ENCODE measurements around the gene MAPRE3.
"Not testable (repeated sequence)": the region's sequence is repeated elsewhere in the genome, so short reads cannot be mapped to it uniquely, and the experiment has no call there.

MAPRE3 gene

GRCh38 chr2:26970244-26970927, at the start of gene MAPRE3:
Gene MAPRE3 (plus strand): TSS chr2:26970637. CDS start chr2:27022219, 51,582 bp downstream.
- peak; percentile 84 for DNase-seq (ENCODE audit: low spot score)
- Histone ChIP-seq H3K27ac (peak within 1 kb of the TSS; percentile 71 to 86), H3K4me3 (peak within 1 kb of the TSS; percentile 91)
- no peak for TF ChIP-seq CTCF (IDR thresholded peaks at IDR 0.05)

- no peak for DNase-seq (ENCODE audit: low spot score)
- Histone ChIP-seq H3K27ac (no peak overlapping the region), H3K4me3 (no peak overlapping the region)
- TF ChIP-seq CTCF (IDR thresholded peaks at IDR 0.05) = no peak
Measured at GRCh38 chr2:26921323-26921722, 49.1 kb upstream of the MAPRE3 start.

GRCh38 chr2:26922405-26923188, 47.8 kb upstream of the MAPRE3 start:
- DNase-seq (ENCODE audit: low spot score) = no peak
- no peak overlapping the region for H3K4me3 ChIP-seq
- no peak for TF ChIP-seq CTCF (IDR thresholded peaks at IDR 0.05)
- no peak overlapping the region for H3K27ac ChIP-seq

GRCh38 chr2:26923189-26923466, 47.3 kb upstream of the MAPRE3 start:
- H3K27ac ChIP-seq; DNase-seq (ENCODE audit: low spot score); H3K4me3 ChIP-seq: not testable (repeated sequence)

- Histone ChIP-seq H3K27ac (no peak overlapping the region), H3K4me3 (no peak overlapping the region)
- no peak for TF ChIP-seq CTCF (IDR thresholded peaks at IDR 0.05)
- DNase-seq (ENCODE audit: low spot score) = no peak
Measured at GRCh38 chr2:26924731-26925099, 45.7 kb upstream of the MAPRE3 start.

GRCh38 chr2:26925100-26925791, 45.2 kb upstream of the MAPRE3 start:
- no peak overlapping the region for H3K4me3 ChIP-seq
- no peak for TF ChIP-seq CTCF (IDR thresholded peaks at IDR 0.05)
- no peak overlapping the region for H3K27ac ChIP-seq
- no peak for DNase-seq (ENCODE audit: low spot score)

- TF ChIP-seq CTCF (IDR thresholded peaks at IDR 0.05) = no peak
- no peak overlapping the region for H3K27ac ChIP-seq
- no peak overlapping the region for H3K4me3 ChIP-seq
- DNase-seq (ENCODE audit: low spot score) = no peak
Measured at GRCh38 chr2:26927221-26927620, 43.2 kb upstream of the MAPRE3 start.
